ENCODE measurements around the gene CACNG1.

DNA sequence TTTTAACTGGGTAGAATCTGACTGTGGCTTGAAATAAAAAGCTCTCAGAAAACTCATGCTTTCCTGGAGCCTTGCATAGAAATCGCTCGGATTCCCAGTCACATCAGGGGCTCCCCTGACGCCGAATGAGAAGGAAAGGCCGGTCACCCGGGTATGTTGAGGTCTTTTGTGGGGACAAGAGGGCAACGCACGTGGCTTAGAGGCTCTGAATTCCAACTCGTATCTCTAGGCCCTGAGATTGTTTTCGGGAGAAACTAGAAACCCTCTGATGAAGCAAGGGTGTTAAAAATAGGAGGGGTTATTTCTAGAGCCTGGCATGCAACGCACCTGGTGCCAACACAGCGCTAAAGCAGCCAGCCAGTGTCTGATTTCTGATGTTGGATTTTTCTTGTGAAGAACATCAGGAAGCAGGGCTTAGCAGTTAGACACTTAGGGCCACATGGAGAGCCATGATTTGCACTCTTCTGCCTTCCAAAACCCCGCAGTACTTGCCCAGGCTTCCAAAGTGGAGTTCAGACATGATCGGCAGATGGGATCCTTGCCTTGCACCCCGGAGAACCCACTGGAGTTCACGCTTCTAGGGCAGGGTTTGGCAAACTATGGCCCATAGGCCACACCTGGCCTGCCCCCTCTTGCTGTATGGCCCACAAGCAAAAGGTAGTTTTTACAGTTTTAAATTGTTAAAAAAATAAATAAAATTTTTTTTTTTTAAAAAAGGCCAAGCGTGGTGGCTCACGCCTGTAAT, 12.6 kb downstream of the CACNG1 start:
- no peak for TF ChIP-seq EZH2 (IDR thresholded peaks at IDR 0.05; ENCODE audit: low read depth)
- TF ChIP-seq, protein P1, sequence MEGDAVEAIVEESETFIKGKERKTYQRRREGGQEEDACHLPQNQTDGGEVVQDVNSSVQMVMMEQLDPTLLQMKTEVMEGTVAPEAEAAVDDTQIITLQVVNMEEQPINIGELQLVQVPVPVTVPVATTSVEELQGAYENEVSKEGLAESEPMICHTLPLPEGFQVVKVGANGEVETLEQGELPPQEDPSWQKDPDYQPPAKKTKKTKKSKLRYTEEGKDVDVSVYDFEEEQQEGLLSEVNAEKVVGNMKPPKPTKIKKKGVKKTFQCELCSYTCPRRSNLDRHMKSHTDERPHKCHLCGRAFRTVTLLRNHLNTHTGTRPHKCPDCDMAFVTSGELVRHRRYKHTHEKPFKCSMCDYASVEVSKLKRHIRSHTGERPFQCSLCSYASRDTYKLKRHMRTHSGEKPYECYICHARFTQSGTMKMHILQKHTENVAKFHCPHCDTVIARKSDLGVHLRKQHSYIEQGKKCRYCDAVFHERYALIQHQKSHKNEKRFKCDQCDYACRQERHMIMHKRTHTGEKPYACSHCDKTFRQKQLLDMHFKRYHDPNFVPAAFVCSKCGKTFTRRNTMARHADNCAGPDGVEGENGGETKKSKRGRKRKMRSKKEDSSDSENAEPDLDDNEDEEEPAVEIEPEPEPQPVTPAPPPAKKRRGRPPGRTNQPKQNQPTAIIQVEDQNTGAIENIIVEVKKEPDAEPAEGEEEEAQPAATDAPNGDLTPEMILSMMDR (conservative IDR thresholded peaks at IDR 0.05): no peak
